NT2/D1 (cell line): Measurements from ENCODE around the gene CCL17.

Experiments used
- SUZ12 ChIP-seq: IDR thresholded peaks from 2 replicates; pipeline ENCODE4 v1.6.1; 2011; ENCODE audit not compliant: insufficient read length, insufficient read depth; ENCODE audit errors: extremely low read depth
- YY1 ChIP-seq: IDR thresholded peaks from 2 replicates; pipeline ENCODE4 v1.6.1; 2011; ENCODE audit not compliant: insufficient read length, insufficient read depth

- TF ChIP-seq YY1 = no peak
- no peak for TF ChIP-seq SUZ12
Measured at GRCh38 chr16:57395026-57395425, 9.5 kb upstream of the CCL17 start.
